BE2C (cell line): ENCODE data around the gene ETNK2.

Experiments
- DNase-seq: peaks from one replicate; pipeline ENCODE4 v3.0.0-alpha.2; 2020
- H3K27me3 ChIP-seq: fragments of 250-450 bp; sonication (Bioruptor Pico); 2 replicates; pipeline ENCODE4 v1.5.1; 2020; ENCODE audit warnings: mild to moderate bottlenecking
- H3K36me3 ChIP-seq: fragments of 250-450 bp; sonication (Bioruptor Pico); 2 replicates; pipeline ENCODE4 v1.5.1; 2020; ENCODE audit warnings: mild to moderate bottlenecking
- H3K4me1 ChIP-seq: fragments of 250-450 bp; sonication (Bioruptor Pico); 2 replicates; pipeline ENCODE4 v1.5.1; 2020
- H3K4me3 ChIP-seq: 2 replicates; pipeline ENCODE4 v1.5.1; 2011; ENCODE audit warnings: low read depth, low read length
- H3K9me3 ChIP-seq: fragments of 250-450 bp; sonication (Bioruptor Pico); 2 replicates; pipeline ENCODE4 v1.5.1; 2020
- CTCF ChIP-seq: IDR thresholded peaks from 2 replicates; pipeline ENCODE4 v1.5.1; 2012; ENCODE audit warnings: mild to moderate bottlenecking, low read depth, low read length

The ETNK2 gene

GRCh38 chr1:204196068-204196795 lies 44.4 kb upstream of the ETNK2 start, which contains the start of gene KISS1:
Gene KISS1, minus strand, starts transcription at chr1:204196491. Its CDS starts 3,615 bp downstream, at chr1:204192876.
- Histone ChIP-seq H3K4me1 (no peaks in the 10 kb centered on the region), H3K4me3 (no peak within 1 kb of the TSS), H3K36me3 (no peaks in the 10 kb centered on the region), H3K9me3 (no peaks in the 10 kb centered on the region), H3K27me3 (peaks cover 6% of the 10 kb centered on the region)
- no peak for DNase-seq
- TF ChIP-seq CTCF, result no peak

- TF ChIP-seq CTCF, result no peak
- H3K4me3 ChIP-seq, result no peak overlapping the region
- no peaks in the 10 kb centered on the region; the same call in none of the 2 replicates for H3K4me1 ChIP-seq
- no peak for DNase-seq
- peaks cover 11% of the 10 kb centered on the region for H3K27me3 ChIP-seq
- H3K9me3 ChIP-seq, result no peaks in the 10 kb centered on the region
- H3K36me3 ChIP-seq, result no peaks in the 10 kb centered on the region
Measured at GRCh38 chr1:204194771-204195170, 42.9 kb upstream of the ETNK2 start.

GRCh38 chr1:204194080-204194479 lies 42.2 kb upstream of the ETNK2 start:
- Histone ChIP-seq H3K36me3 (no peaks in the 10 kb centered on the region), H3K27me3 (peaks cover 18% of the 10 kb centered on the region), H3K9me3 (no peaks in the 10 kb centered on the region), H3K4me1 (no peaks in the 10 kb centered on the region; the same call in none of the 2 replicates), H3K4me3 (no peak overlapping the region)
- DNase-seq, result no peak
- no peak for TF ChIP-seq CTCF

GRCh38 chr1:204192589-204193352 lies 40.9 kb upstream of the ETNK2 start:
- no peaks in the 10 kb centered on the region; the same call in none of the 2 replicates for H3K4me1 ChIP-seq
- H3K36me3 ChIP-seq, result no peaks in the 10 kb centered on the region
- TF ChIP-seq CTCF, result no peak
- no peaks in the 10 kb centered on the region for H3K9me3 ChIP-seq
- H3K4me3 ChIP-seq, result no peak overlapping the region
- H3K27me3 ChIP-seq, result peaks cover 25% of the 10 kb centered on the region
- no peak for DNase-seq

- H3K27me3 ChIP-seq, result peaks cover 32% of the 10 kb centered on the region
- TF ChIP-seq CTCF, result no peak
Measured at GRCh38 chr1:204192046-204192445, 40.2 kb upstream of the ETNK2 start.

More at GRCh38 chr1:204192046-204192445, 40.2 kb upstream of the ETNK2 start:
- H3K9me3 ChIP-seq, result no peaks in the 10 kb centered on the region
- no peaks in the 10 kb centered on the region for H3K36me3 ChIP-seq
- DNase-seq, result no peak
- H3K4me1 ChIP-seq, result no peaks in the 10 kb centered on the region; the same call in none of the 2 replicates
- H3K4me3 ChIP-seq, result no peak overlapping the region
